GM12892 (cell line): ENCODE measurements around the gene NKRF.

Source experiments
- POLR2A ChIP-seq: IDR thresholded peaks from 2 replicates; pipeline ENCODE4 v1.6.1; 2011; ENCODE audit warnings: low read depth, low read length, control low read depth
- POLR2AphosphoS5 ChIP-seq: IDR thresholded peaks from 2 replicates; pipeline ENCODE4 v1.6.1; 2011; ENCODE audit warnings: low read depth, low read length, control low read depth
- TAF1 ChIP-seq: IDR thresholded peaks from 2 replicates; pipeline ENCODE4 v1.6.1; 2011; ENCODE audit warnings: low read depth, mild to moderate bottlenecking, control low read depth, low read length, borderline replicate concordance

DNA sequence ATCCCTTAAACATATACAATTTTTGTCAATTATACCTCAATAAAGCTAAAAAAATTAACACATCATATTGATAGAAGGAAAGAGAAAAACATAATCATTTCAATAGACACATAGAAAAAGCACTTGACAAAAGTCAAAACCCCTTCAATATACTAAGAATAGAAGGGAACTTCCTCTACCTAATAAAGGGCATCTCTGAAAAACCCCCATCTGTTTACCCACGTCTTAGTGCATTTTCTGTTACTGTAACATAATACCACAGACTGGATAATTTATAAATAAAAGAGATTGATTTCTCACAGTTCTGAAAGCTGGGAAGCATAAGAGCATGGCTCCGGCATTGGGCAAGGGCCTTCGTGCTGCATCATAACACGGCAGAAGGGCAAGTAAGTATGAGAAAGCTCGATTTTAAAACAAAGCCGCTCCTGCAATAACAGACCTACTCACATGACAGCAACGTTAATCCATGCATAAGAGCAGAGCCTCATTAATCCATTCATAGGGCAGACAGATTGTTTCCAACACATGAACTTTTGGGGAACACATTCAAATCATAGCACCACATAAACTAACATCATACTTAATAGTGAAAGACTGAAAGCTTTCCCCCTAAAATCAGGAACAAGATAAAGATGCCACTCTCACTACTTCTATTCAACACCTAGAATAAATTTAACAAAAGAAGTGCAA is 56.8 kb downstream of the NKRF start:
- TF ChIP-seq POLR2AphosphoS5 (no peak), POLR2A (no peak), TAF1 (no peak)
